Natural killer cell treated with Interleukin-12 subunit alpha and Interleukin-12 subunit beta and Interleukin-15 and Interleukin-18, amount 100 ng/mL, for 72 hours (primary cell): ENCODE data around the gene ZNF227. TPM values are rescaled to one million over a fixed set of nuclear protein-coding genes. Genes with fewer than 3 reads are reported as not detected.
A peak's percentile ranks its signal among the peaks of the same experiment; 100 is the strongest.

Experiments used
- ATAC-seq, 2 donors: fragments of 150-1000 bp; cut with Tn5 transposase in 1 of 2; sonication (Bioruptor Pico), chemical (Tn5 transposase) in 1 of 2; 2 replicates each; pipeline ENCODE4 v1.10.0; 2021
- DNase-seq: peaks from one replicate; pipeline ENCODE4 v3.0.0; 2022; ENCODE audit warnings: low spot score
- H3K27ac Mint-ChIP-seq, 2 donors: 1 replicate in 1 of 2; 2 replicates in 1 of 2; pipeline ENCODE4 v1.8.0; 2022; ENCODE audit warnings: mixed read lengths in 2 of 2, mild to moderate bottlenecking in 1 of 2, moderate library complexity in 1 of 2
- H3K27me3 Mint-ChIP-seq, 2 donors: 1 replicate in 1 of 2; 2 replicates in 1 of 2; pipeline ENCODE4 v1.8.0; 2022; ENCODE audit warnings: mixed read lengths in 2 of 2
- H3K36me3 Mint-ChIP-seq: one replicate; pipeline ENCODE4 v1.8.0; 2022; ENCODE audit warnings: mixed read lengths
- H3K4me1 Mint-ChIP-seq, 2 donors: 1 replicate in 1 of 2; 2 replicates in 1 of 2; pipeline ENCODE4 v1.8.0; 2022; ENCODE audit warnings: low read depth in 2 of 2, mixed read lengths in 2 of 2, mild to moderate bottlenecking in 1 of 2
- H3K4me3 Mint-ChIP-seq: one replicate; pipeline ENCODE4 v1.8.0; 2022; ENCODE audit warnings: mixed read lengths
- H3K9me3 Mint-ChIP-seq: 2 replicates; pipeline ENCODE4 v1.8.0; 2022; ENCODE audit warnings: mixed read lengths
- total RNA-seq, 2 donors: library from RNA; stranded (reverse); gene quantifications; one replicate each; pipeline ENCODE4 v1.2.3, GENCODE V29; 2022

ZNF227 gene
- total RNA-seq, 2 donors from 2014 or later: 25.9 to 26.0 TPM

DNA sequence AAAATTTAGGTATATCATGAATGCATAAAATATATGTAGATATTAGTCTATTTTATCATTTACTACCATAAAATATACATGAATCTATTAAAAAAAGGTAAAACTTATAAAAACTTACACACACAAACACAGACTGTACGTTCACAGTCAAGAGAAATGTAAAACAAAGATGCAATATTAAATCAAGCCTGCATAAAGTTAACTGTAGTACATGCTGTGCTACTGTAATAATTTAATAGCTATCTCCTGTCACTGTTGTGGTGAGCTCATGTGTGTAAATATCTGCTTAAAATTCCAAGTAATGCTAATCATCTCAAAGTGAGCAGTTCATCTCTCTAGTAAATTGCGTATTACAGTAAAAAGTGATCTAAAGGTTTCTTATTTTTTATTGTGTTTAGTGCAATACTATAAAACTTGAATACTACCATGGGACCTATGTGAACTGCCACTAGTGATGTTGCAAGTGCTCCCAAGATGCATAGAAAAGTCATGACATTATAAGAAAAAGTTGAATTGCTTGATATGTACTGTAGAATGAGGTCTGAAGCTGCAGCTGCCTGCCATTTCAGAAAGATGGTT, 46.6 kb downstream of the ZNF227 start:
- peaks cover 9 to 10% of the 10 kb centered on the region in 2 donors for H3K4me1 Mint-ChIP-seq
- ATAC-seq: no peak
- no peak for DNase-seq
- peaks cover 63% of the 10 kb centered on the region for H3K36me3 Mint-ChIP-seq
- peaks cover 44% of the 10 kb centered on the region for H3K9me3 Mint-ChIP-seq
- peak overlapping the region; percentile 54 for H3K4me3 Mint-ChIP-seq
- H3K27ac Mint-ChIP-seq: no peak overlapping the region
- H3K27me3 Mint-ChIP-seq: no peaks in the 10 kb centered on the region

- H3K27me3 Mint-ChIP-seq: no peaks in the 10 kb centered on the region
- DNase-seq: no peak
- H3K36me3 Mint-ChIP-seq: peaks cover 54% of the 10 kb centered on the region
- no peak for ATAC-seq
- peaks cover 9 to 10% of the 10 kb centered on the region in 2 donors for H3K4me1 Mint-ChIP-seq
- peaks cover 38% of the 10 kb centered on the region for H3K9me3 Mint-ChIP-seq
- no peak overlapping the region for H3K27ac Mint-ChIP-seq
- H3K4me3 Mint-ChIP-seq: peak overlapping the region; percentile 54
Observed at GRCh38 chr19:44260343-44260681, 48.0 kb downstream of the ZNF227 start.

- ATAC-seq: no peak
- Mint-ChIP-seq H3K9me3 (peaks cover 34% of the 10 kb centered on the region), H3K4me3 (peak overlapping the region; percentile 54), H3K36me3 (peaks cover 54% of the 10 kb centered on the region), H3K4me1 (peaks cover 9 to 10% of the 10 kb centered on the region in 2 donors), H3K27ac (no peak overlapping the region), H3K27me3 (no peaks in the 10 kb centered on the region)
- no peak for DNase-seq
Observed at GRCh38 chr19:44260695-44261446, 48.5 kb downstream of the ZNF227 start.

GRCh38 chr19:44277331-44277730, 65.0 kb downstream of the ZNF227 start:
- DNase-seq: no peak
- H3K9me3 Mint-ChIP-seq: peaks cover 28% of the 10 kb centered on the region
- ATAC-seq: no peak
- no peaks in the 10 kb centered on the region for H3K27me3 Mint-ChIP-seq
- H3K36me3 Mint-ChIP-seq: peaks cover 64% of the 10 kb centered on the region
- no peak overlapping the region for H3K27ac Mint-ChIP-seq
- H3K4me1 Mint-ChIP-seq: no peaks in the 10 kb centered on the region
- H3K4me3 Mint-ChIP-seq: no peak overlapping the region

- DNase-seq: no peak
- Mint-ChIP-seq H3K27me3 (no peaks in the 10 kb centered on the region), H3K9me3 (peaks cover 26% of the 10 kb centered on the region), H3K36me3 (peaks cover 61% of the 10 kb centered on the region), H3K4me1 (no peaks in the 10 kb centered on the region), H3K27ac (no peak overlapping the region), H3K4me3 (no peak overlapping the region)
- no peak for ATAC-seq
Observed at GRCh38 chr19:44278181-44278690, 65.9 kb downstream of the ZNF227 start.

GRCh38 chr19:44280916-44281315, 68.6 kb downstream of the ZNF227 start:
- ATAC-seq (no peak), DNase-seq (no peak)
- H3K4me1 Mint-ChIP-seq: no peaks in the 10 kb centered on the region
- peaks cover 60% of the 10 kb centered on the region for H3K36me3 Mint-ChIP-seq
- no peaks in the 10 kb centered on the region for H3K27me3 Mint-ChIP-seq
- no peak overlapping the region for H3K4me3 Mint-ChIP-seq
- no peak overlapping the region for H3K27ac Mint-ChIP-seq
- peaks cover 27% of the 10 kb centered on the region for H3K9me3 Mint-ChIP-seq

GRCh38 chr19:44282846-44283245, 70.5 kb downstream of the ZNF227 start:
- no peak overlapping the region for H3K4me3 Mint-ChIP-seq
- DNase-seq: no peak
- H3K27me3 Mint-ChIP-seq: no peaks in the 10 kb centered on the region
- H3K4me1 Mint-ChIP-seq: no peaks in the 10 kb centered on the region
- ATAC-seq: no peak
- peaks cover 26% of the 10 kb centered on the region for H3K9me3 Mint-ChIP-seq
- no peak overlapping the region for H3K27ac Mint-ChIP-seq
- peaks cover 59% of the 10 kb centered on the region for H3K36me3 Mint-ChIP-seq

DNA sequence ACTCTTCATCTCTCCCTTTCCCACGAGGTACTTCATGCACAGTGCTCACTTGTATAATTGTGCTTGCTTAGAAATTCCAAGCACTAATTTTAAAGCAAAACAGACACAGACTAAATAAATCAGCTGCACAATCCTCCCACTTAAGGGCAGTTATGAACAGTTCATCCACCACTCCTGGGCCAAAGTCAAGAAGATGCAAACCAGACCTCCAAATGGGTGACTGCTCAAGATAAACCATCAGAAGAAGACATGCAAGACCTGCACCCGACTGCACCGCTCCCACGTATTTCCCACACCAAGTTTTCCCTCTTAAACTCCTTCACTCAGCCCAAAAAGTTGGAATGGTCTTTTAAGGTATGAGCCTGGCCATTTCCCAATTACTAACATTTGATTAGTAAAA, 72.6 kb downstream of the ZNF227 start:
- Mint-ChIP-seq H3K27ac (no peak overlapping the region), H3K9me3 (peaks cover 32% of the 10 kb centered on the region), H3K4me1 (no peaks in the 10 kb centered on the region), H3K27me3 (no peaks in the 10 kb centered on the region), H3K36me3 (peaks cover 66% of the 10 kb centered on the region), H3K4me3 (no peak overlapping the region)
- DNase-seq: no peak
- no peak for ATAC-seq

Other genes with a start within 250 kb of the ZNF227 start
- 1 to 10 TPM; 6.3 to 7.4 TPM for gene ZNF155, start 228.3 kb upstream of the ZNF227 start, total RNA-seq
- 10 to 100 TPM in 1 of 2 donors, 1 to 10 TPM in 1; 6.6 to 11.7 TPM for gene ZNF230, start 209.6 kb upstream of the ZNF227 start, total RNA-seq
- gene ZNF222, start 187.2 kb upstream of the ZNF227 start, total RNA-seq: 1 to 10 TPM; 2.2 to 4.8 TPM
- gene ZNF223, start 160.5 kb upstream of the ZNF227 start, total RNA-seq: 1 to 10 TPM in 1 of 2 donors, under 1 TPM in 1; 0.67 to 2.5 TPM
- gene ZNF284, start 140.4 kb upstream of the ZNF227 start, total RNA-seq: 1 to 10 TPM; 1.6 to 1.8 TPM
- 10 to 100 TPM; 29.0 to 36.1 TPM for gene ZNF224, start 118.2 kb upstream of the ZNF227 start, total RNA-seq
- 1 to 10 TPM; 4.7 to 5.4 TPM for gene ZNF225, start 99.1 kb upstream of the ZNF227 start, total RNA-seq
- 1 to 10 TPM; 9.0 TPM for gene ZNF234, start 71.0 kb upstream of the ZNF227 start, total RNA-seq
- 10 to 100 TPM; 10.6 to 11.8 TPM for gene ZNF226, start 47.4 kb upstream of the ZNF227 start, total RNA-seq
- not detected for gene ZNF233, start 47.4 kb downstream of the ZNF227 start, total RNA-seq
- 1 to 10 TPM; 8.3 to 9.0 TPM for gene ZNF235, start 92.5 kb downstream of the ZNF227 start, total RNA-seq
- gene ZNF112, start 144.1 kb downstream of the ZNF227 start, total RNA-seq: not detected
- 1 to 10 TPM in 1 of 2 donors, under 1 TPM in 1; 0.20 to 1.5 TPM for gene ZNF285, start 189.1 kb downstream of the ZNF227 start, total RNA-seq
- gene ZNF229, start 235.9 kb downstream of the ZNF227 start, total RNA-seq: under 1 TPM in 1 of 2 donors, not detected in 1; 0.24 TPM